HepG2 (cell line): ENCODE results near the gene PDSS2. TPM values are rescaled to one million over a fixed set of nuclear protein-coding genes. Genes with fewer than 3 reads are reported as not detected.

Experiments used
- ERF ChIP-seq: IDR thresholded peaks from 2 replicates; pipeline ENCODE4 v1.6.1; 2018; ENCODE audit warnings: missing biosample characterization, missing genetic modification reagents
- HOMEZ ChIP-seq: IDR thresholded peaks from 2 replicates; pipeline ENCODE4 v1.6.1; 2016; ENCODE audit warnings: low read depth
- HOXA3 ChIP-seq: sonication (generic); formaldehyde crosslinking; IDR thresholded peaks from 2 replicates; pipeline ENCODE4 v1.5.0; 2020; ENCODE audit warnings: missing genetic modification reagents
- KDM5A ChIP-seq: fragments of 200-600 bp; sonication (generic); IDR thresholded peaks from 2 replicates; pipeline ENCODE4 v1.7.0; 2018; ENCODE audit warnings: antibody characterized with exemption, mild to moderate bottlenecking, low read length, borderline replicate concordance
- MTA3 ChIP-seq: sonication (generic); formaldehyde crosslinking; IDR thresholded peaks from 2 replicates; pipeline ENCODE4 v1.4.0; 2020; ENCODE audit warnings: missing genetic modification reagents
- MZF1 ChIP-seq: sonication (generic); formaldehyde crosslinking; IDR thresholded peaks from 2 replicates; pipeline ENCODE4 v1.8.1; 2023; ENCODE audit warnings: mild to moderate bottlenecking, missing genetic modification reagents, borderline replicate concordance
- NONO ChIP-seq, 2 experiments: fragments of 450-650 bp in 1 of 2; sonication (generic) in 1 of 2; formaldehyde crosslinking in 1 of 2; IDR thresholded peaks in 1 of 2; conservative IDR thresholded peaks in 1 of 2; 2 replicates each; pipeline versions ENCODE4 v1.6.1 to v1.8.0; 2017 to 2022; ENCODE audit warnings: mild to moderate bottlenecking in 1 of 2, missing genetic modification reagents in 1 of 2, moderate library complexity in 1 of 2
- RBM22 ChIP-seq: fragments of 200-400 bp; formaldehyde crosslinking; optimal IDR thresholded peaks from 2 replicates; pipeline ENCODE3; 2017; ENCODE audit warnings: mild to moderate bottlenecking, low read length, moderate library complexity
- SIN3A ChIP-seq: IDR thresholded peaks from 2 replicates; pipeline ENCODE4 v1.6.1; 2011; ENCODE audit warnings: low read depth, mild to moderate bottlenecking, control low read depth, low read length, borderline replicate concordance
- SUZ12 ChIP-seq: fragments of 150-350 bp; IDR thresholded peaks from 2 replicates; pipeline ENCODE4 v1.6.1; 2014; ENCODE audit warnings: low read depth, low read length
- TEF ChIP-seq: sonication (generic); formaldehyde crosslinking; IDR thresholded peaks from 2 replicates; pipeline ENCODE4 v1.5.0; 2020; ENCODE audit warnings: missing genetic modification reagents
- TFE3 ChIP-seq: IDR thresholded peaks from 2 replicates; pipeline ENCODE4 v1.6.1; 2016
- ZNF253 ChIP-seq: sonication (generic); formaldehyde crosslinking; IDR thresholded peaks from 2 replicates; pipeline ENCODE4 v1.8.0; 2022; ENCODE audit warnings: mild to moderate bottlenecking, missing genetic modification reagents, borderline replicate concordance
- ZNF264 ChIP-seq: sonication (generic); formaldehyde crosslinking; IDR thresholded peaks from 2 replicates; pipeline ENCODE4 v1.4.0; 2020; ENCODE audit warnings: missing genetic modification reagents
- ZNF34 ChIP-seq: sonication (generic); formaldehyde crosslinking; IDR thresholded peaks from 2 replicates; pipeline ENCODE4 v1.4.0; 2020; ENCODE audit warnings: mild to moderate bottlenecking, missing genetic modification reagents, borderline replicate concordance
- ZNF558 ChIP-seq: sonication (generic); formaldehyde crosslinking; IDR thresholded peaks from 2 replicates; pipeline ENCODE4 v1.9.0; 2022; ENCODE audit warnings: mild to moderate bottlenecking, missing genetic modification reagents, borderline replicate concordance
- ZNF597 ChIP-seq: sonication (generic); formaldehyde crosslinking; IDR thresholded peaks from 2 replicates; pipeline ENCODE4 v1.5.0; 2020; ENCODE audit warnings: missing genetic modification reagents
- ZNF644 ChIP-seq: IDR thresholded peaks from 2 replicates; pipeline ENCODE4 v1.6.1; 2016; ENCODE audit warnings: low read depth
- ZNF674 ChIP-seq: sonication (generic); formaldehyde crosslinking; IDR thresholded peaks from 2 replicates; pipeline ENCODE4 v1.5.0; 2020; ENCODE audit warnings: low read depth, mild to moderate bottlenecking, missing genetic modification reagents
- ZNF773 ChIP-seq: sonication (generic); formaldehyde crosslinking; IDR thresholded peaks from 2 replicates; pipeline ENCODE4 v1.4.0; 2020; ENCODE audit warnings: missing genetic modification reagents, borderline replicate concordance
- ZNF776 ChIP-seq: sonication (generic); formaldehyde crosslinking; IDR thresholded peaks from 2 replicates; pipeline ENCODE4 v1.4.0; 2020; ENCODE audit warnings: mild to moderate bottlenecking, missing genetic modification reagents
- polyA plus RNA-seq, 8 experiments: library from polyadenylated mRNA; depleted of rRNA in 3 of 8; stranded (reverse) in 7 of 8; unstranded in 1 of 8; fragments of >200 nt; fragmentation: Illumina TruSeq in 4 of 8; extraction: Trizol in 4 of 8; gene quantifications; 2 replicates each; pipeline versions ENCODE4 v1.2.1 to v1.2.3, GENCODE V29; 2011 to 2016; ENCODE audit warnings: low read depth in 4 of 8, missing spikeins in 1 of 8, mixed read lengths in 1 of 8; ENCODE audit not compliant: insufficient read depth in 1 of 8
- total RNA-seq, 5 experiments: library from RNA; depleted of rRNA; stranded (reverse); fragments of >200 nt; fragmentation: Illumina TruSeq; extraction: Trizol; gene quantifications; 2 replicates each; pipeline ENCODE4 v1.2.3, GENCODE V29; 2016; ENCODE audit warnings: low read depth in 1 of 5
- TF ChIP-seq, protein P1 (sequence below): sonication (generic); formaldehyde crosslinking; IDR thresholded peaks from 2 replicates; pipeline ENCODE4 v1.4.0; 2020; ENCODE audit warnings: mild to moderate bottlenecking, low read depth, missing genetic modification reagents
- TF ChIP-seq, protein P2 (sequence below): sonication (generic); formaldehyde crosslinking; IDR thresholded peaks from 2 replicates; pipeline ENCODE4 v1.8.0; 2022; ENCODE audit warnings: mild to moderate bottlenecking, missing genetic modification reagents; ENCODE audit not compliant: insufficient replicate concordance

The PDSS2 gene
- total and polyA plus RNA-seq, 2 of the 13 experiments (the other 11 are each of a cell fraction or from before 2014, with no cell fraction given), result 16.2 to 17.0 TPM

DNA sequence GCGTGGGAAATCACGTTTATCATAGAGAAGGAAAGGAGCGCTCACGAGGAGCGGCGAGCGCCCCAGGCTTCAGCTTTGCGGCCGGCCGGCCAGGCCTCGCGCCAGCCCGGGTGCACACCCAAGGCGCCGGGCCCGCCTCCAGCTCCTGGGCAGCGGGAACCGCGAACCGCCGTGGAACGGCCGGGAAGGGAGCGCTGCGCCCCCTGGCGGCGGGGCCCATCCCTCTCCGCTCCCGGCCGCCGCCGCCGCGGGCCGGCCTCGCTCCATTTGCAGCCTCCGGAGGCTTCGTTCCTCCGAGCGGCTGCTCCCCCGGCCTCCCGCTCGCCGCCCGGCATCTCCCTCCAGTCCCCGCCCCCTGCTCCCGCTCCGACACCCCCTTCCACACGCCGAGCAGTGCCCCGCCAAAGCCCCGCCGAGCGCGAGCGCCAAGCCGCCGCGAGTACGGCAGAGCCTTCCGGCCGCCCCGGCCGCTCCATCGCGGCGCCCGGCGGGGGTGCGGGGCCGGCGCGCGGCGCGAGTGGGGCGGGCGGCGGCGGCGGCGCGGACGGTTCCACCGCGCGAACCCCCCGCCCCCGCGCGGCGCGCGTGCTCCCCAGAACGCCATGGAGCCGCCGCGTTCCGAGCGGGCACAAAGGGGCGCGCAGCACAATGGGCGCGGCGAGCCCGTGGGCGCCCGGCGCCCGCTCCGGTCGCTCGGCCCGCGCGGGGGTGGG lies 345.0 kb downstream of the PDSS2 start (continued):
- TF ChIP-seq TEF (CRISPR knock-in tag) (no peak), RBM22 (no peak), KDM5A (no peak), SUZ12 (no peak), HOXA3 (CRISPR knock-in tag) (peak; percentile 76), ZNF644 (CRISPR knock-in tag) (no peak), ZNF558 (CRISPR knock-in tag) (no peak), TFE3 (CRISPR knock-in tag) (0 out of 2 replicates have a peak, but pooled peaks have one; percentile 27), MTA3 (CRISPR knock-in tag) (no peak), MZF1 (no peak), ZNF776 (CRISPR knock-in tag) (peak; percentile 28; the same call in 1 of the 2 replicates), ERF (CRISPR knock-in tag) (peak; percentile 61), ZNF264 (CRISPR knock-in tag) (no peak), ZNF597 (CRISPR knock-in tag) (no peak), ZNF34 (CRISPR knock-in tag) (no peak), ZNF773 (CRISPR knock-in tag) (peak; percentile 75; the same call in 1 of the 2 replicates), ZNF253 (CRISPR knock-in tag) (no peak), ZNF674 (no peak), SIN3A (peak; percentile 29; the same call in 1 of the 2 replicates), HOMEZ (no peak), NONO (IDR thresholded peaks at IDR 0.05) (no peak), NONO (CRISPR knock-in tag; conservative IDR thresholded peaks at IDR 0.05) (peak; percentile 58; the same call in 1 of the 2 replicates)
- TF ChIP-seq, protein P1, sequence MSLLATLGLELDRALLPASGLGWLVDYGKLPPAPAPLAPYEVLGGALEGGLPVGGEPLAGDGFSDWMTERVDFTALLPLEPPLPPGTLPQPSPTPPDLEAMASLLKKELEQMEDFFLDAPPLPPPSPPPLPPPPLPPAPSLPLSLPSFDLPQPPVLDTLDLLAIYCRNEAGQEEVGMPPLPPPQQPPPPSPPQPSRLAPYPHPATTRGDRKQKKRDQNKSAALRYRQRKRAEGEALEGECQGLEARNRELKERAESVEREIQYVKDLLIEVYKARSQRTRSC, result no peak
- TF ChIP-seq, protein P2, sequence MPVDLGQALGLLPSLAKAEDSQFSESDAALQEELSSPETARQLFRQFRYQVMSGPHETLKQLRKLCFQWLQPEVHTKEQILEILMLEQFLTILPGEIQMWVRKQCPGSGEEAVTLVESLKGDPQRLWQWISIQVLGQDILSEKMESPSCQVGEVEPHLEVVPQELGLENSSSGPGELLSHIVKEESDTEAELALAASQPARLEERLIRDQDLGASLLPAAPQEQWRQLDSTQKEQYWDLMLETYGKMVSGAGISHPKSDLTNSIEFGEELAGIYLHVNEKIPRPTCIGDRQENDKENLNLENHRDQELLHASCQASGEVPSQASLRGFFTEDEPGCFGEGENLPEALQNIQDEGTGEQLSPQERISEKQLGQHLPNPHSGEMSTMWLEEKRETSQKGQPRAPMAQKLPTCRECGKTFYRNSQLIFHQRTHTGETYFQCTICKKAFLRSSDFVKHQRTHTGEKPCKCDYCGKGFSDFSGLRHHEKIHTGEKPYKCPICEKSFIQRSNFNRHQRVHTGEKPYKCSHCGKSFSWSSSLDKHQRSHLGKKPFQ (CRISPR knock-in tag), result no peak
